Endothelial cell of umbilical vein (primary cell): ENCODE results near the gene NOP10. TPM values are rescaled to one million over a fixed set of nuclear protein-coding genes. Genes with fewer than 3 reads are reported as not detected.

Source experiments
- BruUV-seq: library from RNA; stranded (reverse); fragments of 400-500 nt; replicated peaks from 2 replicates; lab custom pipeline; 2021; lab: Mats Ljungman, UMichigan
- CTCF ChIA-PET: fragments of 300-600, 350-600 bp; sonication (Branson Sonifier 250); formaldehyde crosslinking; loops from one replicate; lab custom pipeline; 2021; ENCODE audit warnings: antibody characterized with exemption, inconsistent platforms; lab: Charles Lee
- POLR2A ChIA-PET: fragments of 300-600, 350-600 bp; sonication (Branson Sonifier 250); formaldehyde crosslinking; loops from one replicate; lab custom pipeline; 2021; ENCODE audit warnings: antibody characterized with exemption, inconsistent platforms; lab: Charles Lee
- DNase-seq: peaks from one replicate; pipeline ENCODE4 v3.0.0-alpha.2; 2011; ENCODE audit warnings: low read depth, low spot score
- FAIRE-seq: peaks from 2 replicates; lab custom pipeline; 2011; peaks lifted over from hg19 to GRCh38; lab: Jason Lieb, UNC
- H2AFZ ChIP-seq: 2 replicates; pipeline ENCODE4 v1.6.0; 2012; ENCODE audit warnings: low read depth, low read length, control low read depth, inconsistent platforms
- H3K27ac ChIP-seq: 2 replicates; pipeline ENCODE4 v1.5.1; 2011; ENCODE audit warnings: low read depth, mild to moderate bottlenecking, control low read depth, low read length, moderate library complexity; ENCODE audit not compliant: insufficient read depth
- H3K27me3 ChIP-seq, 2 experiments: 2 replicates each; pipeline versions ENCODE4 v1.6.0 to v1.6.1; 2011; ENCODE audit warnings: low read length in 2 of 2, mixed read lengths in 1 of 2; ENCODE audit not compliant: control insufficient read depth in 2 of 2, insufficient read depth in 2 of 2
- H3K36me3 ChIP-seq, 2 experiments: 2 replicates in 1 of 2; 3 replicates in 1 of 2; pipeline ENCODE4 v1.5.1; 2011; ENCODE audit warnings: low read length in 2 of 2, mild to moderate bottlenecking in 1 of 2, moderate library complexity in 1 of 2; ENCODE audit not compliant: control insufficient read depth in 2 of 2, insufficient read depth in 2 of 2; ENCODE audit errors: extremely low read depth in 1 of 2
- H3K4me1 ChIP-seq: 3 replicates; pipeline ENCODE4 v1.5.1; 2011; ENCODE audit warnings: mild to moderate bottlenecking, low read length; ENCODE audit not compliant: control insufficient read depth, insufficient read depth; ENCODE audit errors: extremely low read depth
- H3K4me2 ChIP-seq: 2 replicates; pipeline ENCODE4 v1.6.1; 2011; ENCODE audit warnings: low read length, control low read depth, mixed read lengths; ENCODE audit not compliant: insufficient read depth
- H3K4me3 ChIP-seq, 3 experiments: fragments of 200-600 bp in 1 of 3; sonication (generic), shearing (Covaris generic) in 1 of 3; replicated peaks in 1 of 3; 2 replicates each; pipeline ENCODE4 v1.5.1; 2011 to 2016; ENCODE audit warnings: control low read depth in 3 of 3, low read length in 3 of 3, mild to moderate bottlenecking in 2 of 3, inconsistent platforms in 1 of 3, low read depth in 1 of 3, moderate library complexity in 1 of 3; ENCODE audit not compliant: insufficient read depth in 1 of 3
- H3K79me2 ChIP-seq: 2 replicates; pipeline ENCODE4 v1.6.0; 2012; ENCODE audit warnings: low read length, inconsistent platforms; ENCODE audit not compliant: control insufficient read depth, insufficient read depth
- H3K9ac ChIP-seq: replicated peaks from 2 replicates; pipeline ENCODE3; 2011; ENCODE audit warnings: low read length, control low read depth; ENCODE audit not compliant: insufficient read depth; ENCODE audit errors: extremely low read depth
- H3K9me1 ChIP-seq: replicated peaks from 3 replicates; pipeline ENCODE4 v1.6.0; 2011; ENCODE audit warnings: mild to moderate bottlenecking, low read length; ENCODE audit not compliant: control insufficient read depth, insufficient read depth; ENCODE audit errors: extremely low read depth
- H3K9me3 ChIP-seq: replicated peaks from 2 replicates; pipeline ENCODE4 v1.5.1; 2012; ENCODE audit warnings: low read length, inconsistent platforms; ENCODE audit not compliant: control insufficient read depth, insufficient read depth
- H4K20me1 ChIP-seq: replicated peaks from 2 replicates; pipeline ENCODE3; 2011; ENCODE audit warnings: mild to moderate bottlenecking, low read length; ENCODE audit not compliant: control insufficient read depth, insufficient read depth; ENCODE audit errors: extremely low read depth
- CTCF ChIP-seq, 2 donors: IDR thresholded peaks; 1 replicate in 1 of 2; 2 replicates in 1 of 2; pipeline ENCODE4 v1.5.1; 2011; ENCODE audit warnings: low read length in 2 of 2, mild to moderate bottlenecking in 2 of 2, moderate library complexity in 2 of 2, control low read depth in 1 of 2, inconsistent platforms in 1 of 2, low read depth in 1 of 2; ENCODE audit not compliant: insufficient read depth in 1 of 2; ENCODE audit errors: extremely low read depth in 1 of 2
- EZH2 ChIP-seq: IDR thresholded peaks from 2 replicates; pipeline ENCODE4 v1.6.1; 2012; ENCODE audit warnings: borderline replicate concordance, low read depth, mild to moderate bottlenecking, moderate library complexity, low read length, inconsistent platforms; ENCODE audit not compliant: severe bottlenecking
- FOS ChIP-seq: IDR thresholded peaks from 2 replicates; pipeline ENCODE4 v1.6.1; 2011; ENCODE audit warnings: mild to moderate bottlenecking, low read length, moderate library complexity, borderline replicate concordance; ENCODE audit not compliant: insufficient read depth
- GATA2 ChIP-seq: IDR thresholded peaks from 2 replicates; pipeline ENCODE4 v1.7.0; 2011; ENCODE audit warnings: low read depth, mild to moderate bottlenecking, moderate library complexity, mixed read lengths, low read length; ENCODE audit not compliant: insufficient read length, insufficient read depth
- JUN ChIP-seq: IDR thresholded peaks from 2 replicates; pipeline ENCODE4 v1.6.1; 2011; ENCODE audit warnings: borderline replicate concordance, low read depth; ENCODE audit not compliant: insufficient read length, insufficient read depth
- MYC ChIP-seq: IDR thresholded peaks from one replicate; pipeline ENCODE4 v1.6.1; 2011; ENCODE audit warnings: mild to moderate bottlenecking, low read depth, low read length
- POLR2A ChIP-seq: IDR thresholded peaks from 2 replicates; pipeline ENCODE4 v1.6.1; 2012; ENCODE audit warnings: low read depth, mild to moderate bottlenecking, control low read depth, low read length
- dilution Hi-C: fragments of 300-500 bp; cut with MboI; formaldehyde crosslinking; loops from one replicate; pipeline ENCODE4 v1.15.0; 2019; ENCODE audit warnings: low sequenced_read_pairs; ENCODE audit not compliant: extremely low pct_ligation_motif_present
- intact Hi-C: fragments of 100-400 bp; cut with micrococcal nuclease; formaldehyde crosslinking; loops from one replicate; pipeline ENCODE4 v1.10.0; 2022
- polyA plus RNA-seq, 4 experiments: library from polyadenylated mRNA; depleted of rRNA in 3 of 4; stranded (reverse) in 3 of 4; unstranded in 1 of 4; fragments of >200 nt; gene quantifications; 2 replicates each; pipeline versions ENCODE4 v1.2.1 to v1.2.3, GENCODE V29; 2011 to 2012; ENCODE audit warnings: missing spikeins in 1 of 4
- total RNA-seq: library from RNA; stranded (reverse); gene quantifications from 2 replicates; pipeline ENCODE4 v1.2.3, GENCODE V29; 2021
- TF ChIP-seq, protein P1 (sequence below): IDR thresholded peaks from 2 replicates; pipeline ENCODE4 v1.6.1; 2011; ENCODE audit not compliant: insufficient read depth, insufficient read length

Gene NOP10
- total and polyA plus RNA-seq, 2 donors (not counting 3 experiments of a cell fraction or from before 2014, with no cell fraction given): 225 to 710 TPM

GRCh38 chr15:34358367-34358766 is 15.4 kb upstream of the NOP10 start:
- ChIA-PET POLR2A (no interaction called here), CTCF (interaction anchor here (0.9 to 1.6 kb wide), 6 partner anchors 9 to 249 kb away, joined by 3 to 17 read pairs (median 4); partner anchors contain the start of genes LPCAT4, NOP10 and NUTM1)
- Histone ChIP-seq H3K27ac (no peak overlapping the region), H3K9ac (no peak overlapping the region), H3K4me3 (no peak overlapping the region), H3K4me1 (peaks cover 6% of the 10 kb centered on the region), H3K36me3 (peaks cover 6 to 15% of the 10 kb centered on the region in 2 experiments), H3K9me3 (no peaks in the 10 kb centered on the region), H2AFZ (no peak overlapping the region), H3K27me3 (no peaks in the 10 kb centered on the region), H3K4me2 (no peak overlapping the region), H3K79me2 (no peaks in the 10 kb centered on the region), H3K9me1 (no peaks in the 10 kb centered on the region), H4K20me1 (no peaks in the 10 kb centered on the region)
- dilution Hi-C loops (no loop called here), intact Hi-C loops (no loop called here)
- FAIRE-seq: no peak
- BruUV-seq: no TSS peak
- DNase-seq: no peak
- peak in 1 of 2 donors; percentile 14 for TF ChIP-seq CTCF (IDR thresholded peaks at IDR 0.05; ENCODE audit: extremely low read depth in 1 of 2, insufficient read depth in 1 of 2, low read depth in 1 of 2, low read length in 2 of 2)
- no peak for TF ChIP-seq EZH2

DNA sequence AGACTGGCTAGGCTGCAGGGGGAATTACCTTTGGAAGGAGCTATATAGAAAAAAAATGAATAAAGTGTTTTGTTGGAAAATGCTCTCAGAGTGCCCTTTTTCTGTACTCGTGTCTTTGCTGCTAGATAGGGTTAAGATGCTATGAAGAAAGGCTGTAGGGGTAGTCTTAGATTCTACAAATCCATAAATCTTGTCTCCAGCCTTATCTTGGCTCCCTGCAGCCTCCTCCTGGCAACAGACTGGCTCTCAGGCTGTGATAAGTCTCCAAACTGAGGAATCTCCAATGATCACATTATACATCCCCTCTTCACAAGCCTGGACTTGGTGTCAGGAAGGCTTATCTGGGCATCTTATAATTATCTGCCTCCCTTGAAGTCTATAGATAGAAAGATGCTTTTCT is 14.7 kb upstream of the NOP10 start:
- H3K27me3 ChIP-seq: no peaks in the 10 kb centered on the region
- no peak overlapping the region for H3K4me2 ChIP-seq
- no peak overlapping the region for H3K9ac ChIP-seq
- H3K27ac ChIP-seq: no peak overlapping the region
- DNase-seq (no peak), FAIRE-seq (no peak)
- POLR2A ChIA-PET: no interaction called here
- TF ChIP-seq MYC: no peak
- TF ChIP-seq, protein P1, sequence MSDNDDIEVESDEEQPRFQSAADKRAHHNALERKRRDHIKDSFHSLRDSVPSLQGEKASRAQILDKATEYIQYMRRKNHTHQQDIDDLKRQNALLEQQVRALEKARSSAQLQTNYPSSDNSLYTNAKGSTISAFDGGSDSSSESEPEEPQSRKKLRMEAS: no peak
- no peak for TF ChIP-seq JUN
- no peak for TF ChIP-seq POLR2A
- no peak for TF ChIP-seq FOS
- TF ChIP-seq EZH2: no peak
- no peak for TF ChIP-seq CTCF (IDR thresholded peaks at IDR 0.05; ENCODE audit: extremely low read depth in 1 of 2, insufficient read depth in 1 of 2, low read depth in 1 of 2, low read length in 2 of 2)
- TF ChIP-seq GATA2: no peak
- H3K9me3 ChIP-seq: no peaks in the 10 kb centered on the region
- CTCF ChIA-PET: interaction anchor here (1.1 to 1.6 kb wide), 3 partner anchors 10 to 15 kb away, joined by 4 to 17 read pairs (median 7); partner anchors contain the start of genes LPCAT4, NOP10 and NUTM1
- intact Hi-C loops (no loop called here), dilution Hi-C loops (no loop called here)
- H3K36me3 ChIP-seq: peaks cover 6 to 15% of the 10 kb centered on the region in 2 experiments
- H3K9me1 ChIP-seq: no peaks in the 10 kb centered on the region
- H3K4me1 ChIP-seq: peaks cover 4% of the 10 kb centered on the region
- no peaks in the 10 kb centered on the region for H3K79me2 ChIP-seq
- no peak overlapping the region for H2AFZ ChIP-seq
- BruUV-seq: no TSS peak
- H4K20me1 ChIP-seq: no peaks in the 10 kb centered on the region
- no peak overlapping the region for H3K4me3 ChIP-seq
